HPDE6-E6E7 (cell line): ENCODE results near the gene AKR1C8.
"Not testable (repeated sequence)": the region's sequence is repeated elsewhere in the genome, so short reads cannot be mapped to it uniquely, and the experiment has no call there.

Experiments used
- DNase-seq: peaks from one replicate; pipeline ENCODE4 v3.0.0; 2011; ENCODE audit warnings: missing footprints; ENCODE audit errors: extremely low spot score

AKR1C8 gene

DNA sequence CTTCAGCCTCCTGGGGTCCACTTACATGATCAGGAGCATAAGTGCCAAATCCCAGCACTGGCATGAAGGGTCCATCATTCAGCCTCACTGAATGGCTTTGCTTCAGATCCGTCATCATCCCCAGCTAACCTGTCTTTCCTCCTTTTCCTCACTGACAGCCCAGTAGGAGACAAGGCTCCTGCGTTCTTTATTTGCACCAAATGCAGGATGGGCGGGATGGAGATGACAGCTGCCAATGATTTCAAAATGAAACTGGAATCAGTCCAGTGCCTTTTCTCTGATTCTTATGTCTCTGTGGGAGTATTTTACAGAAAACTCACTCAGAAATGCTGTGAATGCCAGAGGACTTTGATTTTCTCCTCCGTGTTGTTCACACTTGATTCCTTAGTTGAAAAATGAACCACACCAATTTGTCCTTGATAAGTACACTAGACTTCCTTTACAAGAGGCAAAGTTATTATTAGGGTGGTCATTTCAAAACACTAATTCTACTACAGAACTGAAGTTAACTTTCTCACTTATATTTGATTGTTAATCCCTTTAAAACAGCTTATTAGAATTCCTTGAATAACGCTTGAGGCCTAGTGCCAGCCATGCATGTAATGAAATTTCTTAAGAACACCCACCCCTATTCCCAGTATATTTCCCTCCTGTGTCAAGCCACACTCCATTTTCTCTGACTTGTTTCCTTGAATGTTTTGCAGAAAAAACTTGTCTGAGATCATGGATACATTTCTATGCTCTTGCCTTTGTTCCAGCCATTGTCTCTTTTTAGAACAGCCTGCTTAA is at the start of gene AKR1C8:
AKR1C8 (minus strand) TSS at position 164 of the 789 bp plus-strand sequence; CDS start at position 118, 46 bp downstream.
- no peak for DNase-seq

DNA sequence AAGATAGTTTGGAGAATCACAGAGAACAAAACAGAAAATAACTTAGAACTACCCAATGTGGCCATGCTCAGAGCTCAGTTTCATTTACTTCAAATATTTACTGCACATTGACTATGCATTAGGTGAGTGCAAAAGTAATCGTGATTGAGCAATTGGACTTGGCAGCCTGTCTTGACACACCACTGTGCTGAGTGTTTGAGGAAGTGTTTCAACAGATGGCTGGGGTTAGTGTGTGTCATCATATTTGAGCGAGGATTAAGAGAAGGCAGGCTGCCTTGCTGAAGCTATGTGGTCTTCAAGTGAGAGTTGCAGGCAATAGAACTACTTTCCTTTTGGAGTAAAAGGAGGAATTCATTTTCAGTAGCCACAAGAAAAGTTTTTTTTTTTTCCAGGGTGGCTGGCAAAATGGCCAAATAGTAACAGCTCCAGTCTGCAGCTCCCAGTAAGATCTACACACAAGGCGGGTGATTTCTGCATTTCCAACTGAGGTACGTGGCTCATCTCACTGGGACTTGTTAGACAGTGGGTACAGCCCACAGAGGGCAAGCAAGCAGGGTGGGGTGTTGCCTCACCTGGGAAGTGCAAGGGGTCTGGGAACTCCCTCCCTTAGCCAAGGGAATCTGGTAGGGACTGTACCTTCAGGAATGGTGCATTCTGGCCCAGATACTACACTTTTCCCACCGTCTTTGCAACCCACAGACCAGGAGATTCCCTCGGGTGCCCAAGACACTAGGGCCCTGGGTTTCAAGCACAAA is 49.3 kb upstream of the AKR1C8 start:
- DNase-seq: peak; percentile 48

DNA sequence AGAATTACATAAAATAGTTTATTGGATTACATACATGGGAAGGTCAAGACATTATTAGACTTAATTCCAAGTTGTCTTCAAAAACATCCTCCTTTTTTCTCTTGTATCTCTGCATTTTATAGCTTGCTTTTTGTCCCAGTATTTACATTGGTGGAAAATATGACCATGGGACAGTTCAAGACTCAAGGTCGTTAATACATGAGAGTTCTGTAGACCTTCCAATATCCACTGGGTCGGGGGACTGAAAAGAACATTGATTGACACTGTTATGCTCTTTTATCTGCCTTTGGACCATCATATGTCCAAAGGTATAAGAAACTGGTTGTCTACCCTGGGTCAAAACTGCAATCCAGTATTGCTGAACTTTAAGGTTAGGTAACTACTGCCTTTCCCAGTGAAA is 48.4 kb upstream of the AKR1C8 start:
- DNase-seq: no peak

DNA sequence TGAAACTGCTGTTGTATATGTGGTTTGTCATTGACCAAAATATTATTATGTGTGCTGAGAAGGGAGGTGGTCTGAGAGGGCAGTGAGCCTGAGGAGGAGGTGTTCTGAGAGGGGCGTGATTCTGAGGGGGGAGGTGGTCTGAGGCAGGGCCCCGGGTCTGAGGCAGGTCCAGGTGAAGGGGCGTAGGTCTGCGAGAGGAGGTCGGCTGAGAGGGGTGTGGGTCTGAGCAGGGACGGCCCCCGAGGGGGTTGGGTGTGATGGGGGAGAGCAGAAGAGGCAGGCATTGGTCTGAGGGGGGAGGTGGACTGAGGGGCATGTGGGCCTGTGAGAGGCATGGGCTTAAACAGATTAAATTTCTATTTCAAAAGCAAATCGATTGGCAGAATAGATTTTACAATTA is 44.1 kb upstream of the AKR1C8 start:
- no peak for DNase-seq

DNA sequence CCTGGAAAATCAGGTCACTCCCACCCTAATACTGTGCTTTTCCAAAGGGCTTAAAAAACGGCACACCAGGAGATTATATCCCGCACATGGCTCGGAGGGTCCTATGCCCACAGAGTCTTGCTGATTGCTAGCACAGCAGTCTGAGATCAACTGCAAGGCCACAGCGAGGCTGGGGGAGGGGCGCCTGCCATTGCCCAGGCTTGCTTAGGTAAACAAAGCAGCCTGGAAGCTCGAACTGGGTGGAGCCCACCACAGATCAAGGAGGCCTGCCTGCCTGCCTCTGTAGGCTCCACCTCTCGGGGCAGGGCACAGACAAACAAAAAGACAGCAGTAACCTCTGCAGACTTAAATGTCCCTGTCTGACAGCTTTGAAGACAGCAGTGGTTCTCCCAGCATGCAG is 38.0 kb upstream of the AKR1C8 start:
- DNase-seq: not testable (repeated sequence)

DNA sequence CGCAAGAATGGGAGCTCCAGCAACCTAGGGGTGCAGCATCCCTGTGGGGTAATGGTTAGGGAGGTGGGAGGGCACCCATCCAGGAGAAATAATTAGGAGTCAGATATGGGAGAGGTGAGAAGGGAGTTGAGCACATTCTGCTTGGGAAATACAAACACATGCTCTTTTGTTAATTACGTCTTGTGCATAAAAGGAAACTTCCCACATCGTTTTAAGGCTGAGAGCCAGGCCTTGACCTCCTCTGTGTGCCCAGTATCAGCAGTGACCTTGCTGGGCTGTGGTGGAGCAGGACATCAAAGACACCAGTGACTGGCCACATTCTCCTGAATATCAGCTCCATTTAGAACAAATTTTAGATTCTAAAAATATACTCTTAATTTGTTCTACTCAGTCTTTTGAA is 34.3 kb upstream of the AKR1C8 start:
- DNase-seq: no peak

DNA sequence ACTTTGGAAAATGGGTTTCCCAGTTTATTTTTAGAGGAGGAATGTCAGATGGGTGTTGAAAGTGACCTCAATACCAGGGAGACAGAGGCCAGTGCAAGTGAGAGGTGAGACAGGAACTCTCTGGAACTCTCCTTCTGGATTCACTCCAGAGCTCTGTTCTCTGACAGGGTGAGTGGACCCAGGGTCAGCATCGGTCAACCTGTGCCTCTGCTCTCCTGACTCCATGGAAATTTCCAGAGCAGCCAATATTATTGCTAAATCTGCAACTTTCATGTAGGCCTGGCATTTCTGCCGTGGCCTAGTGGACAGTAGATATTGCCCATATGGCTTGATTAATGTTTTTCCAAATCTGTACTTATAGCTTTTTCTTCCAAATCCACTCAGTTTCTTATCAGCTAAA is 31.9 kb upstream of the AKR1C8 start:
- DNase-seq: no peak

DNA sequence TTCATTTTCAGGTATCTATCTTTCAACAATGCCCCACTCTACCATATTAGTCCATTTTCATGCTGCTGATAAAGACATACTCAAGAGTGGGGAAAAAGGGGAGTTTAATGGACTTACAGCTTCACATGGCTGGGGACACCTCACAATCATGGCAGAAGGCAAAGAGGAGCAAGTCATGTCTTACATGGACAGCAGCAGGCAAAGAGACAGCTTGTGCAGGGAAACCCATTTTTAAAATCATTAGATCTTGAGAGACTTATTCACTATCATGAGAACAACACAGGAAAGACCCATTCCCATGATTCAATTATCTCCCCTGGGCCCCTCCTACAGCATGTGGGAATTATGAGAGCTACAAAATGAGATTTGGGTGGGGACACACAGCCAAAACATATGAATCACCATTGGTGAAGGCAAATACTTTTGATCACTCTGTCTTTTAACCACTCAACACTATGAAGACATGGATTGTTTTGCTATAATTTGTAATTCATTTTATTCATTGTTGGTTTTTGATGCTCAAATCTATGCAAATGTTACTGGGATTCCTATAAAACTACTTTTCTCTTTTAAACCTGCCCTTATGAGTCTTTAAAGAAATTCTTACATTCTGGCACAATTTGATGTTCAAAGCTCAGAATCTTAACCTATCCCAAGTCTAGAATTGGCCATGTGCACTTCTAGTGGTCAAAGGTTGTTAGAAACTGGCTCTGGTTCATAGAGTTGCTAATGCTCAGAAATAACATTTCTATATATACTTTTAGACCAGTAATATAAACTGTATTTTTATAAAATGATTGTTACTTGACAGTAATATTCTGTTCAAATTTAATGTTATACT is 27.0 kb upstream of the AKR1C8 start:
- DNase-seq: no peak

DNA sequence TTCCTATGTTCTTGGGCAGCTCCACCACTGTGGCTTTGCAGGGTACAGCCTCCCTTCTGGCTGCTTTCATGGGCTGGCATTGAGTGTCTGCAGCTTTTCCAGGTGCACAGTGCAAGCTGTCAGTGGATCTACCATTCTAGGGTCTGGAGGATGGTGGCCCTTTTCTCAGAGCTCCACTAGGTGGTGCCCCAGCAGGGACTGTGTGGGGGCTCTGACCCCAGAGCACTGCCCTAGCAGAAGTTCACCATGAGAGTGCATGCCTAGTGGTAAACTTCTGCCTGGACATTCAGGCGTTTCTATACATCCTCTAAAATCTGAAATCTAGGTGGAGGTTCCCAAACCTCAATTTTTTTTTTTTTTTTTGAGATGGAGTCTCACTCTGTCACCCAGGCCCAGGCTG is 25.3 kb upstream of the AKR1C8 start:
- DNase-seq: not testable (repeated sequence)

DNA sequence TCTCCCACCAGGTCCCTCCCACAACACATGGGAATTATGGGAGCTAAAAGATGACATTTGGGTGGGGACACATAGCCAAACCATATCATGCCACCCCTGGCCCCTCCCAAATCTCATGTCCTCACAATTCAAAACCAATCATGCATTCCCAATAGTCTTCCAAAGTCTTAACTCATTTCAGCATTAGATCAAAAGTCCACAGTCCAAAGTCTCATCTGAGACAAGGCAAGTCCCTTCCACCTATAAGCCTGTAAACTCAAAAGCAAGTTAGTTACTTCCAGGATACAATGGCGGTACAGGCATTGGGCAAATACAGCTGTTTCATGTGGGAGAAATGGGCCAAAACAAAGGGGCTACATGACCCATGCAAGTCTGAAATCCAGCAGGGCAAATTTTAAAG is 24.8 kb upstream of the AKR1C8 start:
- not testable (repeated sequence) for DNase-seq

DNA sequence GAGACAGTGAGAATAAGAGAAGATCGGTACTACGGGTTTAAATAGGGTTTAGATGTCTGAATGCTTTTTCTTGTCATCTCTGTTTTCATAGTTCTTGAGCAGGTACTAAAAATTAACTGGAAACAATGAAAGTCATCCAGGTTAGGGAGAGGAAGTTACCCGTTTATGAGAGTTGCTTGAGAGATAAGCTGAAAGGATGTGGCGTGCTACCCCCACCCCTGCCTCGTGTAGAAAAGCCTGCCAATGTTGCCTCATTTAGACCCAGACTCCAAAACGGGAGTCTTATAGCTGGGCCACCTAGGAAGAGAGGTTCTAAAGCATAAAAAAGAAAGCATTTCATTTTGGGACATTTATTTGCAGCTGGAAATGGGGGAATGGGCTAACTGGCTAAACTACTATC is 21.8 kb upstream of the AKR1C8 start:
- DNase-seq: no peak

DNA sequence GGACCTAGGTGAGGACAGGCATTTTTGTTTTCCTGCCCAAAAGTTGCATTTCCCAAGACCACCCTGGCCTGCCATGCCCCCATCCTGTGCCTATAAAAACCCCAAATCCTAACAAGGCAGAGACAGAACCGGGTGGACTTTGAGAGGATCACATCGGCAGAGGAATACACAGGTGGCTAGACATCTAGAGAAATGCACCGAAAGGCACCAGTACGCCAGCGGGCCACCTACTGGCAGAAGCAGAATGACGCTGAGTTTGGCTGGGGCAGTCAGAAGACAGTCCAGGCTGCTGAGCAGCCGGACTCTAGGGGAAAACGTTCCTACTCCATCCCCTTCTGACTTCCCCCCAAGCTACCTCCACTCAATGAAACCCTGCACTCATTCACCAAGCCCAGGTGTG is 14.4 kb upstream of the AKR1C8 start:
- DNase-seq: no peak

DNA sequence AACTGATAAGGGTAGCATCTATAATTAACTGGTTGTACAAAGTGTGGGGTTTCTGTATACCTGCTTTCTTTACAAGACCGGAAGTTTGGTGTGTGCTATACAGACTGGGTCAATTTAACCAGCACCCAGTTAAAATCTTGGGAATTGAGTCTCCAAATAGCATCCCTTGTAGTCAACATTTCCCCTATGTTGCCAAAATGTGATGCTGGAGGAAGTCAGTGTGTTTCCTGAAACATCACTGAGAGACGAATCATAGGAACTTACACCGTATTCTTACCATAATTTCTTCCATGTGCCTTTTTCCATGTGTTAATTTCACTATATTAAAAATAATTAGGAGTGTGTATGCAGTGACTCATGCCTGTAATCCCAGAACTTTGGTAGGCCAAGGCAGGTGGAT is 13.4 kb upstream of the AKR1C8 start:
- DNase-seq: no peak

DNA sequence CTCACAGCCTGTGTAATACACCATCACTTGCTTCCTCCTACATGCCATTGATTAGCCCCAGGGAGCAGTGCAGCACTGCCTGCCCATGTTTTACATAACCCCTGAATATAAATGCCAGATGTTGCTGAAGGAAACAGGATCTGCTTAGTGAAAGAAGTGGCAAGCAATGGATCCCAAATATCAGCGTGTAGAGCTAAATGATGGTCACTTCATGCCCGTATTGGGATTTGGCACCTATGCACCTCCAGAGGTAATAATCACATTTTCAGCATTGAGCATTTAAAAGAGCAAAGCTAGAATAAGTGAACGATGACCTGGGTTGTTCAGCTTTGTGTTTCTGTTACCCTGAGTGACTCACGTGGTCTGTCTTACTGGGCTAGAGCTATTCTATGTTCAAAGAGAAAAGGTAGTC is 11.8 kb upstream of the AKR1C8 start, which contains the start of gene AKR1C4:
AKR1C4 (plus strand) TSS at position 136 of the 412 bp plus-strand sequence; CDS start at position 167, 31 bp downstream.
- no peak for DNase-seq

DNA sequence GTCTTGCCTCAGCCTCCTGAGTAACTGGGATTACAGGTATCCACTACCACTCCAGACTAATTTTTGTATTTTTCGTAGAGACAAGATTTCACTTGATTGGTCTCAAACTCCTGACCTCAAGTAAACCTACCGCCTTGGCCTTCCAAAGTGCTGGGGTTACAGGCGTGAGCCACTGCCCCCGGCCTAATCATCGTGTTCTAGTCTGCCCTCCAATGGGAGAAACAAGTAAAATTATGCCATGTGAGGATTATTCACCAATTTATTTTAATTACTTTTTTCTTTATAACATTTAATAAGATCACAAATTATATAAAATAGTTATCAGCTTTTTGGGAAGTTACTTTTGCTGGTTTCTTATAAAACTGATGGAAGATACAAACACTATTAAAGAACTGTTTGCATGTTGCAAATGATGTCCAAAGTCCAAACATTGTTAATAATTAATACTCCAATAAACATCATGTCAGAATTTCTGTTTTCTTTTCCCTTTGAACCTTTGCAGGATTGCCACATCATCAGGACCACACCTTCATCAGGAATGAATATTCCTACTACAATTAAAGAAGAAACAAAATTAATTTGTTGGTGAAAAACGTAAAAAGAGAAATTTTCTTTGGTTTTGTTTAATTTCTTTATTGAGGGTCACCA is 10.9 kb upstream of the AKR1C8 start:
- no peak for DNase-seq

DNA sequence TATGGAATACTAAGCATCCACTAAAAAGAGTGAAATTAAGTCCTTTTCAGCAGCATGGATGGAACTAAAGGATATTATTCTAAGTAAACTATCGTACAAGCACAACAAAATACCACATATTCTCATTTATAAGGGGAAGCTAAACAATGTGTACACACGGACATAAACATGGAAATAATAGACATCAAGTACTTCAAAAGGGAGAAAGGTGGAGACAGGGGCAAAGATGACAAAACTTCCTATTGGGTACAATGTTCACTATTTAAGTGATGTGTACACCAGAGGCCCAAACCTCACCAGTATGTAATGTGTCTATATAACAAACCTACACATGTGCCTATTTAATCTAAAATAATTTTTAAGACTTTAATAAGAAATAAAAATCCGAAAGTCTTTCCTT is 9.5 kb upstream of the AKR1C8 start:
- DNase-seq: no peak

DNA sequence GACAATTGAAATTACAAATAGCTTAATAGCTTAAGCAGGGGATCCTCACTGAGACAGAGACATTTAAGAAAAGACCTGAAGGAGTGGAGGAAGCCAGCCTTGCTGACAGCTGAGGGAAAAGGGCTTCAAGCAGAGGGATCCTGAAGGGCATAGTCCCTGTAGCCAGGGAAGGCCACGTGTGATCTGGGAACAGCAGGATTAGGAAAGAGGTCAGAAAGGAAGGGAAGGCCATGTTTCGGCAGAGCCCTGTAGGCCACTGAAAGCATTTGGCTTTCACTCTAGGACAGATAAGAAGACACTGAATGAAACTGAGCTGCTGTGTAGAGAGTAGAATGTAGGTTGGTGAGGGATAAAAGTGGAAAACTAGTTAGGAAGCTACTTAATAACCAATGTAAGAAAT is 3.4 kb upstream of the AKR1C8 start:
- no peak for DNase-seq

DNA sequence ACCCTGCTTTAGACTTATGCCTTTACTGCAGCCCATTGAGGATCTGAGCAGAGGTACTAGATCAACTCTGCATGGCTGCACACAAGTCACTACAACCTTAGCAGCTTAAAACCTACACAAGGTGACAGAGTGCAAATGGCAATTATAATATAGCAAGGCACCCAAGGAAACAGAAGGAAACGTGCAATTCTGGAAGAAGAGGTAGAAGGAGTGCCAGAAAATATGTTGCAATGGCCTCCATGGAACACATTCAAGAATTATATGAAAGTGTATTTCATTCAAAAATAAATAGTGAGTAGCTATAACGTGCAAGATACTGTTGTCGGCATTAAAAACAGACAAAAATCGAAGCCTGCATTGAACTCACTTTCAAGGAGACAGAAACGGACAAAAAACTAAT is 2.9 kb upstream of the AKR1C8 start:
- DNase-seq: no peak

DNA sequence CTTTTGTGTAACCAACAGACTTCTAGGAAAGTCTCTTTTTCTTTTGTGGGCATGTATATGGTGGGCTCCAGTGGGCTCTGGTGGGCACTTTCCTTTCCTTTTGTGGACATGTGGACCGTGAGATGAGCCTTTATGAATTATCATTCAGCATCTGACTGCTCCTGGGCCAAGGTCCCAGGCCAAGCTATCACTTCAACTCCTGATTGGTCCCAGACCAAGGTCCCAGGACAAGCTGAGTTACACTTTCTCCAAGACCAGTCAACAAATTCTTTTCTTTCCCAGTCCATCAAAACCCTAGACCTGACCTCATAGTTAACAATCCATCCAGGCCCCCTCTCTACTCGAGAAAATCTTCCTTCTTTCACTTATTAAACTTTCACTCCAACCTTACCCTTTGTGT is 1.0 kb downstream of the AKR1C8 start:
- DNase-seq: no peak

DNA sequence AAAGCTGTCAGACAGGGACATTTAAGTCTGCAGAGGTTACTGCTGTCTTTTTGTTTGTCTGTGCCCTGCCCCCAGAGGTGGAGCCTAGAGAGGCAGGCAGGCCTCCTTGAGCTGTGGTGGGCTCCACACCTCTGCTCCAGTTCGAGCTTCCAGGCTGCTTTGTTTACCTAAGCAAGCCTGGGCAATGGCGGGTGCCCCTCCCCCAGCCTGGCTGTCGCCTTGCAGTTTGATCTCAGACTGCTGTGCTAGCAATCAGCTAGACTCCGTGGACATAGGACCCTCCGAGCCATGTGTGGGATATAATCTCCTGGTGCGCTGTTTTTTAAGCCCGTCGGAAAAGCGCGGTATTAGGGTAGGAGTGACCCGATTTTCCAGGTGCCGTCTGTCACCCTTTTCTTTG is 4.4 kb downstream of the AKR1C8 start:
- not testable (repeated sequence) for DNase-seq

DNA sequence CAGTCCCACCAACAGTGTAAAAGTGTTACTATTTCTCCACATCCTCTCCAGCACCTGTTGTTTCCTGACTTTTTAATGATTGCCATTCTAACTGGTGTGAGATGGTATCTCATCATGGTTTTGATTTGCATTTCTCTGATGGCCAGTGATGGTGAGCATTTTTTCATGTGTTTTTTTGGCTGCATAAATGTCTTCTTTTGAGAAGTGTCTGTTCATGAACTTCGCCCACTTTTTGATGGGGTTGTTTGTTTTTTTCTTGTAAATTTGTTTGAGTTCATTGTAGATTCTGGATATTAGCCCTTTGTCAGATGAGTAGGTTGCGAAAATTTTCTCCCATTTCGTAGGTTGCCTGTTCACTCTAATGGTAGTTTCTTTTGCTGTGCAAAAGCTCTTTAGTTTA is 9.4 kb downstream of the AKR1C8 start:
- not testable (repeated sequence) for DNase-seq
